AG10803 (cell line): ENCODE measurements around the gene CDS2.

Experiments used
- DNase-seq: peaks from one replicate; pipeline ENCODE4 v3.0.0; 2010; ENCODE audit warnings: low read depth
- H3K4me3 ChIP-seq: 2 replicates; pipeline ENCODE4 v1.5.1; 2011; ENCODE audit warnings: mild to moderate bottlenecking, low read length, control low read depth
- TF ChIP-seq, protein P1 (sequence below): conservative IDR thresholded peaks from 2 replicates; pipeline ENCODE4 v1.5.1; 2011; ENCODE audit warnings: mild to moderate bottlenecking, low read length, control low read depth, inconsistent platforms

The CDS2 gene

DNA sequence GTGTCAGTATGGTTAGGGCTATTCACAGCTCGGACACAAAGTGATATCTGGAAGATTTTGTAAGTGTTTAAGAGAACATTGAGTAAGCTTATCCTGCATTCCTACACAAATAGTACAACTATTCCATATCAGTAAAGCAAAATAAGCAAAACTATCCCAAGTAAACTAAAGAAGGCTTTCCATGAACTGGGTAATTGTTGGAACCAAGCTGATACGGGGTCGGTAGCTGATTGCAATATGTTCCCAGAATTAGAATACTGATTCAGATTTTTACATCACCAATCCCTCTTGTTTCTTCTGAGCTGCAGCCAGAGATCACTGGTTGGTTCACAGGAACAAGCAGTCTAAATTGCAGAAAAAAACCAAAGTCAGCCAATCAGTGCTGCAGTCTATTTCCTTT, 54.1 kb downstream of the CDS2 start:
- TF ChIP-seq, protein P1, sequence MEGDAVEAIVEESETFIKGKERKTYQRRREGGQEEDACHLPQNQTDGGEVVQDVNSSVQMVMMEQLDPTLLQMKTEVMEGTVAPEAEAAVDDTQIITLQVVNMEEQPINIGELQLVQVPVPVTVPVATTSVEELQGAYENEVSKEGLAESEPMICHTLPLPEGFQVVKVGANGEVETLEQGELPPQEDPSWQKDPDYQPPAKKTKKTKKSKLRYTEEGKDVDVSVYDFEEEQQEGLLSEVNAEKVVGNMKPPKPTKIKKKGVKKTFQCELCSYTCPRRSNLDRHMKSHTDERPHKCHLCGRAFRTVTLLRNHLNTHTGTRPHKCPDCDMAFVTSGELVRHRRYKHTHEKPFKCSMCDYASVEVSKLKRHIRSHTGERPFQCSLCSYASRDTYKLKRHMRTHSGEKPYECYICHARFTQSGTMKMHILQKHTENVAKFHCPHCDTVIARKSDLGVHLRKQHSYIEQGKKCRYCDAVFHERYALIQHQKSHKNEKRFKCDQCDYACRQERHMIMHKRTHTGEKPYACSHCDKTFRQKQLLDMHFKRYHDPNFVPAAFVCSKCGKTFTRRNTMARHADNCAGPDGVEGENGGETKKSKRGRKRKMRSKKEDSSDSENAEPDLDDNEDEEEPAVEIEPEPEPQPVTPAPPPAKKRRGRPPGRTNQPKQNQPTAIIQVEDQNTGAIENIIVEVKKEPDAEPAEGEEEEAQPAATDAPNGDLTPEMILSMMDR, result no peak
- H3K4me3 ChIP-seq, result no peak overlapping the region
- DNase-seq, result no peak

GRCh38 chr20:5181492-5181891, 54.7 kb downstream of the CDS2 start:
- TF ChIP-seq, protein P1, result no peak
- DNase-seq, result no peak
- no peak overlapping the region for H3K4me3 ChIP-seq

DNA sequence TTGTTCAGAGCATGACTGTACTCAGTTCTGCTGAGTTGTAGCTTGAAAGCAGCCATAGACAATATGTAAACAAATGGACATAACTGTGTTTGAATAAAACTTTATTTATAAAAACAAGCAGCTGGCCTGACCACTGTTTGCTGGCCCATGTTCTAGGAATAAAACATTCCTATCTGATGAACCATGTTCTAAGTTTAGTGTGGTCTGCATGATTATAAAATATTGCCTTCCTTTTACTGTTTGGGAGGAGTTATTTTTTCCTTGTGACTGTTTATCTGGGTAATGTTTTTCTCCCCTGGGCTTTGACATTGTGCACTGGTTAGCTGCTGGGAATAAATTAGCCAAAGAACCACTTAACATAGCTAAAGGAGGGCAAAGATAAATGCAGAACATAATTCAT, 55.1 kb downstream of the CDS2 start:
- TF ChIP-seq, protein P1, result no peak
- no peak overlapping the region for H3K4me3 ChIP-seq
- peak; percentile 53 for DNase-seq

- DNase-seq, result no peak
- no peak overlapping the region for H3K4me3 ChIP-seq
- TF ChIP-seq, protein P1, result no peak
Observed at GRCh38 chr20:5182615-5183254, 55.9 kb downstream of the CDS2 start.

GRCh38 chr20:5183731-5184474, 57.1 kb downstream of the CDS2 start:
- TF ChIP-seq, protein P1, result no peak
- no peak for DNase-seq
- no peak overlapping the region for H3K4me3 ChIP-seq

GRCh38 chr20:5184684-5185083, 57.9 kb downstream of the CDS2 start:
- DNase-seq, result no peak
- TF ChIP-seq, protein P1, result no peak
- no peak overlapping the region for H3K4me3 ChIP-seq

- no peak overlapping the region for H3K4me3 ChIP-seq
- no peak for DNase-seq
- TF ChIP-seq, protein P1, result no peak
Observed at GRCh38 chr20:5187122-5187521, 60.3 kb downstream of the CDS2 start.
